Measurements from ENCODE around the gene MPC2.

GRCh38 chr1:167909691-167910180 lies 27.1 kb downstream of the MPC2 start:
- TF ChIP-seq CTCF (IDR thresholded peaks at IDR 0.05) (no peak), POLR2A (IDR thresholded peaks at IDR 0.05) (no peak)
